GM12878 (cell line): Measurements from ENCODE around the gene HNRNPF. TPM values are rescaled to one million over a fixed set of nuclear protein-coding genes. Genes with fewer than 3 reads are reported as not detected.
A peak's percentile ranks its signal among the peaks of the same experiment; 100 is the strongest.

Experiments
- BACH1 ChIP-seq: fragments of 450-650 bp; IDR thresholded peaks from 2 replicates; pipeline ENCODE4 v1.6.1; 2017; ENCODE audit warnings: mild to moderate bottlenecking, borderline replicate concordance
- CHD2 ChIP-seq: IDR thresholded peaks from 2 replicates; pipeline ENCODE4 v1.6.1; 2011; ENCODE audit warnings: low read depth, low read length, improper control_type of control experiment, borderline replicate concordance
- E4F1 ChIP-seq: fragments of 450-650 bp; IDR thresholded peaks from 2 replicates; pipeline ENCODE4 v1.6.1; 2018; ENCODE audit warnings: borderline replicate concordance, mild to moderate bottlenecking; ENCODE audit not compliant: partially characterized antibody
- EED ChIP-seq: sonication (generic); IDR thresholded peaks from 2 replicates; pipeline ENCODE4 v1.6.1; 2016; ENCODE audit warnings: antibody characterized with exemption, low read depth
- EGR1 ChIP-seq, 2 experiments: IDR thresholded peaks; 1 replicate in 1 of 2; 2 replicates in 1 of 2; pipeline ENCODE4 v1.6.1; 2011 to 2012; ENCODE audit warnings: low read depth in 2 of 2, low read length in 2 of 2, borderline replicate concordance in 1 of 2, mild to moderate bottlenecking in 1 of 2, moderate library complexity in 1 of 2
- HDAC6 ChIP-seq: fragments of 200-600 bp; sonication (generic); IDR thresholded peaks from one replicate; pipeline ENCODE4 v1.8.0; 2017; ENCODE audit warnings: antibody characterized with exemption; ENCODE audit not compliant: unreplicated experiment
- MAX ChIP-seq: IDR thresholded peaks from 2 replicates; pipeline ENCODE4 v1.6.1; 2012; ENCODE audit warnings: low read depth, low read length, improper control_type of control experiment
- MXI1 ChIP-seq: fragments of 150-350 bp; IDR thresholded peaks from 2 replicates; pipeline ENCODE4 v1.6.1; 2011; ENCODE audit warnings: low read depth, mild to moderate bottlenecking, inconsistent platforms, low read length, improper control_type of control experiment
- NFIC ChIP-seq: IDR thresholded peaks from 2 replicates; pipeline ENCODE4 v1.6.1; 2012; ENCODE audit warnings: low read depth, mild to moderate bottlenecking, inconsistent platforms, low read length, moderate library complexity
- POLR2A ChIP-seq: IDR thresholded peaks from 2 replicates; pipeline ENCODE4 v1.6.1; 2011; ENCODE audit warnings: low read depth, mild to moderate bottlenecking, low read length
- RAD51 ChIP-seq: fragments of 450-650 bp; IDR thresholded peaks from 2 replicates; pipeline ENCODE4 v1.6.1; 2016; ENCODE audit warnings: moderate library complexity, mild to moderate bottlenecking, inconsistent platforms
- RUNX3 ChIP-seq: IDR thresholded peaks from 2 replicates; pipeline ENCODE4 v1.6.1; 2012; ENCODE audit warnings: low read length, inconsistent platforms
- SMAD1 ChIP-seq: fragments of 450-650 bp; IDR thresholded peaks from 2 replicates; pipeline ENCODE4 v1.6.1; 2018; ENCODE audit warnings: mild to moderate bottlenecking, low read depth; ENCODE audit not compliant: partially characterized antibody
- SMARCA5 ChIP-seq: fragments of 450-650 bp; IDR thresholded peaks from 2 replicates; pipeline ENCODE4 v1.6.1; 2017; ENCODE audit warnings: mild to moderate bottlenecking
- SMC3 ChIP-seq: IDR thresholded peaks from 2 replicates; pipeline ENCODE4 v1.6.1; 2011; ENCODE audit warnings: low read length, improper control_type of control experiment, borderline replicate concordance
- SRF ChIP-seq, 2 experiments: IDR thresholded peaks; 2 replicates each; pipeline ENCODE4 v1.6.1; 2011; ENCODE audit warnings: low read depth in 2 of 2, low read length in 2 of 2, mild to moderate bottlenecking in 1 of 2, moderate library complexity in 1 of 2
- TBL1XR1 ChIP-seq: IDR thresholded peaks from 2 replicates; pipeline ENCODE4 v1.6.1; 2012; ENCODE audit warnings: low read depth, low read length, improper control_type of control experiment
- TCF12 ChIP-seq: IDR thresholded peaks from 2 replicates; pipeline ENCODE4 v1.6.1; 2011; ENCODE audit warnings: low read depth, mild to moderate bottlenecking, low read length
- ZNF622 ChIP-seq: fragments of 450-650 bp; IDR thresholded peaks from 2 replicates; pipeline ENCODE4 v1.6.1; 2017; ENCODE audit warnings: mild to moderate bottlenecking, inconsistent platforms
- polyA plus RNA-seq, 11 experiments: library from polyadenylated mRNA; depleted of rRNA in 4 of 11; unstranded in 6 of 11; stranded (reverse) in 5 of 11; fragments of >200 nt; fragmentation: Nextera tagmentation in 4 of 11; fragmentation: Illumina TruSeq in 1 of 11; extraction: Ambion mirVana in 4 of 11; extraction: Trizol in 1 of 11; gene quantifications; 1 replicate in 1 of 11; 2 replicates in 10 of 11; pipeline versions ENCODE4 v1.2.1 to v1.2.3, GENCODE V29; 2011 to 2016; ENCODE audit warnings: inconsistent platforms in 2 of 11, missing spikeins in 2 of 11, low read depth in 1 of 11
- total RNA-seq, 4 experiments: library from RNA; depleted of rRNA in 3 of 4; stranded (reverse); fragments of >200 nt in 3 of 4; fragmentation: Illumina TruSeq in 1 of 4; extraction: Trizol in 1 of 4; gene quantifications; 2 replicates each; pipeline versions ENCODE4 v1.2.1 to v1.2.3, GENCODE V29; 2013 to 2021
- TF ChIP-seq, protein P1 (sequence below): fragments of 450-650 bp; IDR thresholded peaks from 2 replicates; pipeline ENCODE4 v1.6.1; 2017; ENCODE audit warnings: antibody characterized with exemption, mild to moderate bottlenecking, moderate library complexity

HNRNPF gene
- total and polyA plus RNA-seq, 10 of the 15 experiments (the other 5 are each of a cell fraction or from before 2014, with no cell fraction given) = 156 to 373 (median 293) TPM

DNA sequence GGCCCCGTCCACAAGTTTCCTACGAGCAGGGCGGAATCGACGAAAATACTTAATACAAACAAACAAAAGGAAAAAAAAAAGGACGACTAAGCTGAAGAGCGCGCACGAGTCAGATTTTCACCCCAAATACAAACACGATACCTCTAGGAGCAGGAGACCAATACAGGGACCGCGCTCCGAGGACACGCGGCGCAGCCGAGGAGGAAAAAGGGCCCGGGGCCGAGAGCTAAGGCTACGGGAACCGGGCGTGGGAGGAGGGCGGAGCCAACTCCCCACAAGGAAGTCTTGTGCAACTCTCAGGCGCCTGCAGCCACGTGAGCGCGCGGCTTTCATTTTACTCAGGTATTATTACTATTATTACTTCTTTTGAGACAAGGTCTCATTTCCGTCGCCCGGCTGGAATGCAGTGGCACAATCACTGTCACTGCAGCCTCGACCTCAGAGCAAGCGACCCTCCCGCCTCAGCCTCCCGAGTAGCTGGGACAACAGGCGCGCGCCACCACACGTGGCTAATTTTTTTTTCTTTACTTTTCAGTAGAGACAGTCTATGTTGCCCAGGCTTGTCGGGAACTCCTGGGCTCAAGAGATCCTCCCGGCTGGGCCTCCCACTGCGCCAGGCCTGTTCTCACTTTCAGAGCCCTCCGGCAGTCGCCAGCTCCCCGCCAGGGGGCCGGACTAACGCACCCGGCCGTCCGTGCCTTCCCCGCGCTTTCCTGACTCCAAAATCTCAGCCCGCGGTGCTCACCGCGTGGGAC, 1.2 kb downstream of the HNRNPF start (continued):
- TF ChIP-seq CHD2 = no peak
- 0 out of 2 replicates have a peak, but pooled peaks have one; percentile 36 for TF ChIP-seq TCF12
- TF ChIP-seq RUNX3 = peak; percentile 57
- TF ChIP-seq SMC3 = peak; percentile 5; the same call in 1 of the 2 replicates
- peak; percentile 85 for TF ChIP-seq RAD51
- no peak for TF ChIP-seq ZNF622
- peak; percentile 82 for TF ChIP-seq POLR2A
- peak; percentile 71 for TF ChIP-seq SMAD1
- TF ChIP-seq TBL1XR1 = no peak
- peak; percentile 36; the same call in 1 of the 2 replicates for TF ChIP-seq EED
- peak; percentile 79 for TF ChIP-seq MAX
- peak; percentile 20 for TF ChIP-seq HDAC6
- TF ChIP-seq SRF (IDR thresholded peaks at IDR 0.05; ENCODE audit: low read depth in 2 of 2, low read length in 2 of 2) = peak in 1 of 2 experiments; percentile 76; a peak in 2 of 4 replicates
- no peak for TF ChIP-seq E4F1
- peak in 1 of 2 experiments; percentile 96; a peak in 2 of 3 replicates for TF ChIP-seq EGR1 (IDR thresholded peaks at IDR 0.05; ENCODE audit: borderline replicate concordance in 1 of 2, low read depth in 2 of 2, low read length in 2 of 2)
- TF ChIP-seq, protein P1, sequence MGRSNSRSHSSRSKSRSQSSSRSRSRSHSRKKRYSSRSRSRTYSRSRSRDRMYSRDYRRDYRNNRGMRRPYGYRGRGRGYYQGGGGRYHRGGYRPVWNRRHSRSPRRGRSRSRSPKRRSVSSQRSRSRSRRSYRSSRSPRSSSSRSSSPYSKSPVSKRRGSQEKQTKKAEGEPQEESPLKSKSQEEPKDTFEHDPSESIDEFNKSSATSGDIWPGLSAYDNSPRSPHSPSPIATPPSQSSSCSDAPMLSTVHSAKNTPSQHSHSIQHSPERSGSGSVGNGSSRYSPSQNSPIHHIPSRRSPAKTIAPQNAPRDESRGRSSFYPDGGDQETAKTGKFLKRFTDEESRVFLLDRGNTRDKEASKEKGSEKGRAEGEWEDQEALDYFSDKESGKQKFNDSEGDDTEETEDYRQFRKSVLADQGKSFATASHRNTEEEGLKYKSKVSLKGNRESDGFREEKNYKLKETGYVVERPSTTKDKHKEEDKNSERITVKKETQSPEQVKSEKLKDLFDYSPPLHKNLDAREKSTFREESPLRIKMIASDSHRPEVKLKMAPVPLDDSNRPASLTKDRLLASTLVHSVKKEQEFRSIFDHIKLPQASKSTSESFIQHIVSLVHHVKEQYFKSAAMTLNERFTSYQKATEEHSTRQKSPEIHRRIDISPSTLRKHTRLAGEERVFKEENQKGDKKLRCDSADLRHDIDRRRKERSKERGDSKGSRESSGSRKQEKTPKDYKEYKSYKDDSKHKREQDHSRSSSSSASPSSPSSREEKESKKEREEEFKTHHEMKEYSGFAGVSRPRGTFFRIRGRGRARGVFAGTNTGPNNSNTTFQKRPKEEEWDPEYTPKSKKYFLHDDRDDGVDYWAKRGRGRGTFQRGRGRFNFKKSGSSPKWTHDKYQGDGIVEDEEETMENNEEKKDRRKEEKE = no peak
- TF ChIP-seq BACH1 = no peak; the same call in 1 of the 2 replicates
- peak; percentile 35; the same call in 1 of the 2 replicates for TF ChIP-seq NFIC
- TF ChIP-seq MXI1 = peak; percentile 98
- TF ChIP-seq SMARCA5 = peak; percentile 49; the same call in 1 of the 2 replicates
- TF ChIP-seq, all 136 proteins: peak for 45
